ENCODE data around the gene CYSLTR1.
"Not testable (repeated sequence)": the region's sequence is repeated elsewhere in the genome, so short reads cannot be mapped to it uniquely, and the experiment has no call there.

CYSLTR1 gene

GRCh38 chrX:78226047-78226446 is 101.4 kb downstream of the CYSLTR1 start:
- not testable (repeated sequence) for DNase-seq (ENCODE audit: insufficient read length, low spot score); FAIRE-seq
